Medulla oblongata (tissue), 1 donor: ENCODE measurements around the gene MALAT1.
A peak's percentile ranks its signal among the peaks of the same experiment; 100 is the strongest.
"Not testable (repeated sequence)": the region's sequence is repeated elsewhere in the genome, so short reads cannot be mapped to it uniquely, and the experiment has no call there.

Experiments
- DNase-seq: peaks from one replicate; pipeline ENCODE4 v3.0.0-alpha.2; 2015; ENCODE audit errors: extremely low spot score

The MALAT1 gene

DNA sequence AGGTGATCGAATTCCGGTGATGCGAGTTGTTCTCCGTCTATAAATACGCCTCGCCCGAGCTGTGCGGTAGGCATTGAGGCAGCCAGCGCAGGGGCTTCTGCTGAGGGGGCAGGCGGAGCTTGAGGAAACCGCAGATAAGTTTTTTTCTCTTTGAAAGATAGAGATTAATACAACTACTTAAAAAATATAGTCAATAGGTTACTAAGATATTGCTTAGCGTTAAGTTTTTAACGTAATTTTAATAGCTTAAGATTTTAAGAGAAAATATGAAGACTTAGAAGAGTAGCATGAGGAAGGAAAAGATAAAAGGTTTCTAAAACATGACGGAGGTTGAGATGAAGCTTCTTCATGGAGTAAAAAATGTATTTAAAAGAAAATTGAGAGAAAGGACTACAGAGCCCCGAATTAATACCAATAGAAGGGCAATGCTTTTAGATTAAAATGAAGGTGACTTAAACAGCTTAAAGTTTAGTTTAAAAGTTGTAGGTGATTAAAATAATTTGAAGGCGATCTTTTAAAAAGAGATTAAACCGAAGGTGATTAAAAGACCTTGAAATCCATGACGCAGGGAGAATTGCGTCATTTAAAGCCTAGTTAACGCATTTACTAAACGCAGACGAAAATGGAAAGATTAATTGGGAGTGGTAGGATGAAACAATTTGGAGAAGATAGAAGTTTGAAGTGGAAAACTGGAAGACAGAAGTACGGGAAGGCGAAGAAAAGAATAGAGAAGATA is at the start of gene MALAT1:
Gene MALAT1, plus strand, starts transcription at position 69 of the 736 bp plus-strand sequence.
- DNase-seq = peak; percentile 97

DNA sequence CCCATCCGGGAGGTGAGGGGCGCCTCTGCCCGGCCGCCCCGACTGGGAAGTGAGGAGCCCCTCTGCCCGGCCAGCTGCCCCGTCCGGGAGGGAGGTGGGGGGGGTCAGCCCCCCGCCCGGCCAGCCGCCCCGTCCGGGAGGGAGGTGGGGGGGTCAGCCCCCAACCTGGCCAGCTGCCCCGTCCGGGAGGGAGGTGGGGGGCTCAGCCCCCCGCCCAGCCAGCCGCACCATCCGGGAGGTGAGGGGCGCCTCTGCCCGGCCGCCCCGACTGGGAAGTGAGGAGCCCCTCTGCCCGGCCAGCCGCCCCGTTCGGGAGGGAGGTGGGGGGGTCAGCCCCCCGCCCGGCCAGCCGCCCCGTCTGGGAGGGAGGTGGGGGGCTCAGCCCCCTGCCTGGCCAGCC is 47.5 kb upstream of the MALAT1 start:
- DNase-seq = not testable (repeated sequence)

DNA sequence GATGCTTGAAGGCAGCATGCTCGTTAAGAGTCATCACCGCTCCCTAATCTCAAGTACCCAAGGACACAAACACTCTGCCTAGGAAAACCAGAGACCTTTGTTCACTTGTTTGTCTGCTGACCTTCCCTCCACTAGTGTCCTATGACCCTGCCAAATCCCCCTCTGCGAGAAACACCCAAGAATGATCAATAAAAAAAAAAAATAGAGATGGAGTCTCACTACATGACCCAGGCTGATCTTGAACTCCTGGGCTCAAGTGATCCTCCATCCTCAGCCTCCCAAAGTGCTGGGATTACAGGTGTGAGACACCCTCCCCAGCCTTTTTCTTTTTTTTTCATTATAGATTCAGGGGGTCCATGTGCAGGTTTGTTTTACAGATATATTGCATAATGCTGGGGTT is 46.6 kb upstream of the MALAT1 start:
- DNase-seq = not testable (repeated sequence)

DNA sequence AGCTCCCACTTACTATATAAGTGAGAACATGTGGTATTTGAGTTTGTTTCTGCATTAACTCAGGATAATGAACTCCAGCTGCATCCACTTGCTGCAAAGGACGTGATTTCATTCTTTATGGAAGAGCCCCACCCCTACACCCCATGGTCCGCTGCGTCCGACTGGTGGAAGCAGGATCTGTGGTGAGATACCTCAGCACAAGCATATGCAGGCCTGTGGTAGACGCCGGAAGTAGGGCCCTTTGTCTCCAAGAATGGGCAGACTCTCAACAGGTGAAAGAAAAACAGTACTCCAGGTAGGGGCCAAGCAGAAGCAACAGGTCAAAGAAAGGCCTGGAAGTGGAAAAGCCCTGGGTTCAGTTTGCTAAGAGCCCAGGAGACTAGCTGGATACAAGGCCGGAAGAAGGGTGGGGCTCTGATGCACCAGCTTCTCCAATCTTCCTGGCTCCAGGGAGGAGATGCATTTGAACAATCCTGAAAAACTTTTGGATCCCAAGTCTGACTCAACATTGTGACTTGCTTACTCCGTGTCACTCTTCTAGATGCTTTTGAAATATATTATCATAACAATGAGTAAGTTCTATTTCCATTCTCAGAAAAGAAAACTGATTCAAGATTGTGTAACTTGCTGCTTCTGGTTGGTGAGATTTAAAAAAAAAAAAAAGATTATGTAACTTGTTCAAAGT is 45.9 kb upstream of the MALAT1 start:
- no peak for DNase-seq

DNA sequence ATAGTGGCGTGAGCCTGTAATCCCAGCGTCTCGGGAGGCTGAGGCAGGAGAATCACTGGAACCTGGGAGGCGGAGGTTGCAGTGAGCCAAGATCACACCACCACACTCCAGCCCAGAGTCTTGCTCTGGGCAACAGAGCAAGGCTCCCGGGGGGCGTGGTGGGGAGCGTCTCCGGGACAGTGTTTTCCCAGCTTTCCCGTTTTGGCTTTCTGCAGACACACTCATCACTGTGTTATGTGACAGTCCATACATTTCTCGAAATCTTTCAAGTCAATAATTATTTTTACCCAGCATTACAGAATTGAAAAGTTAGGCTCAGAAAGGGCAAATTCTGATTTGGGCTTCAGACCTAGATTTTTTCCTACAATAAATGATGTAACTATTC is 44.5 kb upstream of the MALAT1 start:
- DNase-seq = no peak

DNA sequence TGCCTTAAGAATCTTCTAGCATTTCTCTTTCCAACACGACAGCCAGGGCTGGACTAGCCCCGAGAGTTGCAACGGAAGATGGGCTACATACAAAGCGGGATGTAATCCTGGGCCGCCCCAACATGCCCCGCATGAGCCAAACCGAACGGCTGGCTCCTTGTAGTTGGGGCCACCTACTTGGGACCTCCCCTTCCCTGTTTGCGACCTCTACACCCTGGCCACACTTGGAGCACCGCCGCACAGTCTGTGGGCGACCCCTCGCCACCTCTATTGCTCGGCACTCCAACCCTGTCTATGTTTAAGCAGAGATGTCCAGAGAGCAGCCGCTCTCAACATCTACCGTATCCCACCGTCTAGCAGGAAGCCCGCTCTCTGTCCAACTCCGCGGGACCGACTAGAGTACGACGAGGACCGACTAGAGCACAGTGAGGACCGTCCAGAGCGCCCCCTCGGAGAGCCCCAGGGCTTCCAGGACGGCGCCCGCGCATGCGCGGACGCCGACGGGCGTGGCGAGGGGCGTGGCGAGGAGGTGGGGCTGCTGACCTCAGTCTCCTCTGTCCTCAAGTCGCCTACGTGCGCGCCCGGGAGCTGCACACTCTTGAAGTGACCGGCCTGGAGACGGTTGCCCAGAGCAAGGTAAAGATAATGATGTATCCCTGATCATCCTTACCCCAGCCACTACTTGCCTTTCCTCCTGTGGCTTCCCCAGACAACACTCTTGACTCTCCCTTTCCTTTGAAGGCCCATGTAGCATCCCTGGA is 44.0 kb upstream of the MALAT1 start:
- peak; percentile 92 for DNase-seq

DNA sequence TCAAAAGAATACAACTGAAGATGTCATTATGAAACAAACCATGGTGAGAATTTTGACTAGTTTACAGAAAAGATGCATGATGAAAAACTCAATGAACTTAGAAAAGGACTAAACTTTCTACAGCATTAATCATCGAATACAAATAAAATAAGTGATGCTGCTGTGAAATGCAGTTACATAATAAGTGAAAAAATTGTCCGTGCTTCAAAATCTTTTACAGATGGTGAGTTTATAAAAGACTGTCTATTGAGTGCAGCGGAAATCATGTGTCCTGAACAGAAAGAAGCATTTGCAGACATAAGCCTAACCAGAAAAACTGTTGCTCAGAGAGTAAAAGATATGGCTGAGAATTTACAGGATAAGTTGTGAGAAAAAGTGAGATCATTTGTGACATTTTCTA is 42.4 kb upstream of the MALAT1 start:
- no peak for DNase-seq

DNA sequence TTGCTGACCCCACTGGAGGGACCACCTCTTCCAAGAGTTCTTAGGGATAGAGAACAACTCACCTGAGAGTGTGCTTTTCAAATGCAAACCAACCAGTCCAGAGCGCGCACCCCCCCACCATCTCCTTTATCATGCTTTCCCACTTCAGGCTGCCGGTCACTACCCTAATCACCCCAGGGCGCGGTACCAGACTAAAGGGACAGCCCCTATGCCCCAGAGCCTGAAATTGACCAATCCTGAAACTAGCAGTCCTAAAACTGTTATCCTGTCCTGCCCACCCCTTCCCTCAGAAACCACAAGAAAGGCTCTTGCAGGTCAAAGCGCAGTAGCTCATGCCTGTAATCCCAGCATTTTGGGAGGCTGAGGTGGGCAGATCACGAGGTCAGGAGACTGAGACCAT is 39.3 kb upstream of the MALAT1 start:
- no peak for DNase-seq

DNA sequence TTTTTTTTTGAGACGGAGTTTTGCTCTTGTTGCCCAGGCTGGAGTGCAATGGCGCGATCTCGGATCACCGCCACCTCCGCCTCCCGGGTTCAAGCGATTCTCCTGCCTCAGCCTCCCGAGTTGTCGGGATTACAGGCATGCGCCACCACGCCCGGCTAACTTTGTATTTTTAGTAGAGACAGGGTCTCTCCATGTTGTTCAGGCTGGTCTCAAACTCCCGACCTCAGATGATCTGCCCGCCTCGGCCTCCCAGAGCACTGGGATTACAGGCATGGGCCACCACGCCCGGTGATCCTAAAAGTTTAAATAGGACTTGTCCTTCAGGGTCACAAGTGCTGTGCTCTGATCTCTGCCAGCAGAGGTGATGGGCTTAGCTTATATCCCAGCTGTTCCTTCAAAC is 33.4 kb upstream of the MALAT1 start:
- not testable (repeated sequence) for DNase-seq

DNA sequence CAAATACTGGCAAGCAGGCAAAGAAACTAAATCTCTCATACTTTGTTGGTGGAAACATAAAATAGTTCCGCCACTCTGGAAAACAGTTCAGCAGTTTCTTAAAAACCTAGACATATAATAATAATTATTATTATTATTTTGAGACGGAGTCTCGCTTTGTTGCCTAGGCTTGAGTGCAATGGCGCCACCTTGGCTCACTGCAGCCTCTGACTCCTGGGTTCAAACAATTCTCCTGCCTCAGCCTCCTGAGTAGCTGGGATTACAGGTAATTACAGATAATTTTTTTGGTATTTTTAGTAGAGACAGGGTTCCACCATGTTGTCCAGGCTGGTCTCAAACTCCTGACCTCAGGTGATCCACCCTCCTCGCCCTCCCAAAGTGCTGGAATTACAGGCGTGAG is 31.5 kb upstream of the MALAT1 start:
- not testable (repeated sequence) for DNase-seq

DNA sequence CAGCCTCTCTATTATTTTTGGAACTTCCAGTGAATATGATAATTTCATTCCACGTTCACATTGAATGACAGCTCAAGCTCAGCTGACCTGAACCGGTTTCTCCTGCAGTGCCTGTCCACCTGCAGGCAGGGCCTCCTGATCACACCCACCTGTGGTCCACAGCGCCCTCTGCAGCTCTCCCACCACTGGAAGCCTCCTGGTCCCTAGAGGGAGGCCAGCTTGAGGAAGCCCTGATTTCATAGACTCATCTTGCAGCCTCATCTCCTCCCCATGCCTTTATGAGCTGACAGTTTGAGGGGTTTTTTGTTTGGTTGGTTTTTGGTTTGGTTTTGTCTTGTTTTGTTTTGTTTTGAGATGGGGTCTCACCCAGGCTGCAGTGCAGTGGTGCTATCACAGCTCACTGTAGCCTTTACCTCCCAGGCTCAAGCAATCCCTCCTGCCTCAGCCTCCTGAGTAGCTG is 29.9 kb upstream of the MALAT1 start:
- DNase-seq = peak; percentile 30

DNA sequence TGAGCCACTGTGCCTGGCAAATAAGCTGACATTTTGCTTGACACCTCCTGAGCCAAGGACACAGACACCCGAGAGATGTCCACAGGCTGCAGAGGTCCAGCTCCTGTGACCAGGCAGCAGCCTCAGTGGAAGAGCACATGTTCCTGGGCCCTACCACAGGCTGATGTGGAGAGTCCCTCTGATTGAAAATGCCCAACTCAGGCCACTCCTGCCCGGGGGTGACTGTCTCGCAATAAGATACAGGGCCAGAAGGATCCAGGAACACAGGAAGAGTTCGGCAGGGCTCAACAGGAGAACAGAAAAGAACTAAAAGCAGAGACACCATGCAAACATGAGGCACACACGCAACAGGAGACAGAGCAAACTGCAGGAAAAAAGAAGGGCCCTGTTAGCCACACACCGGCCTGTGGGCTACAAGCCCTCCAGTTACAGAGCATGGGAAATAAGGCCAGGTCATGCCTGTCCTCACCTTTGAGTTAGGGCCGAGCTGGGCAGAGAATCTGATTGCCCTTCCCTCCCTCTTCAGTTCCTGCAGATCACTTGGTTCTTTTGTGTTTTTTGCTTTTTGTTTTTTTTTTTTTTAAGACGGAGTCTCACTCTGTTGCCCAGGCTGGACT is 28.3 kb upstream of the MALAT1 start:
- DNase-seq = peak; percentile 6

DNA sequence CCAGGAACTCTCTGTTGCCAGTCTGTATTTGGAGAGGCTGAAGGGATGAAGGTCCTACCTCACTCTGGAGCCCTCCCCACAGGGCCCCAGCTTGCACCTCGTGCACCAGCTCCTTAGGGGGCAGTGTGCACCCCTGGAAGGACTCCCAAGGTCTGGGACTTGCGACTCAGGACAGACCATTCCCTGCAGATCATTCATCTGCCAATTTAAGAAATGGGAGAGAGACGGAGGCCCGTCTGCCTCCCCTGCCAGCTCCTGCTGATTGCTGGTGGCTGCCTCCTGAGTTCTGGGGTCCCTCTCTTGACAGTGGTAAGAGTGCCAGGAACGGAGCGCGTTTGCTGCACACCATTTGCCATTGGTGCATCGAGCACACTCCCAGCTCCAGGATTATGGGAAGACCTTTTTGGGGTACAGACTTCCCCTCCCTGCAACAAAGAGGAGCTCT is 27.4 kb upstream of the MALAT1 start:
- DNase-seq = peak; percentile 86

DNA sequence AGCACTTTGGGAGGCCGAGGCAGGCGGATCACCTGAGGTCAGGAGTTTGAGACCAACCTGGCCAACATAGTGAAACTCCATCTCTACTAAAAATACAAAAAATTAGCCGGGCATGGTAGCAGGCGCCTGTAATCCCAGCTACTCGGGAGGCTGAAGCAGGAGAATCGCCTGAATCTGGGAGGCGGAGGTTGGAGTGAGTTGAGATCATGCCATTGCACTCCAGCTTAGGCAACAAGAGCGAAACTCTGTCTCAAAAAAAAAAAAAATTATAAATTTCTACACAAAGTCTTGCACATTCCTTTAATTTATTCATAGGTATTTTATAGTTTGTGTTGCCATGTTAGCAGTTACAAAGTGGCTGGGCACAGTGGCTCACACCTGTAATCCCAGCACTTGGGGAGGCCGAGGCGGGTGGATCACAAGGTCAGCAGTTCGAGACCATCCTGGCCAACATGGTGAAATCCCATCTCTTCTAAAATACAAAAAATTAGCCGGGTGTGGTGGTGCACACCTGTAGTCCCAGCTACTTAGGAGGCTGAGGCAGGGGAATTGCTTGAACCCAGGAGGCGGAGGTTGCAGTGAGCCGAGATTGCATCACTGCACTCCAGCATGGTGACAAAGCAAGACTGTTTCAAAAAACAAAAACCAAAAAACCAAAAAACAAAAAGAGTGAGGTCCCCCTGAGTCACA is 26.1 kb upstream of the MALAT1 start:
- not testable (repeated sequence) for DNase-seq

DNA sequence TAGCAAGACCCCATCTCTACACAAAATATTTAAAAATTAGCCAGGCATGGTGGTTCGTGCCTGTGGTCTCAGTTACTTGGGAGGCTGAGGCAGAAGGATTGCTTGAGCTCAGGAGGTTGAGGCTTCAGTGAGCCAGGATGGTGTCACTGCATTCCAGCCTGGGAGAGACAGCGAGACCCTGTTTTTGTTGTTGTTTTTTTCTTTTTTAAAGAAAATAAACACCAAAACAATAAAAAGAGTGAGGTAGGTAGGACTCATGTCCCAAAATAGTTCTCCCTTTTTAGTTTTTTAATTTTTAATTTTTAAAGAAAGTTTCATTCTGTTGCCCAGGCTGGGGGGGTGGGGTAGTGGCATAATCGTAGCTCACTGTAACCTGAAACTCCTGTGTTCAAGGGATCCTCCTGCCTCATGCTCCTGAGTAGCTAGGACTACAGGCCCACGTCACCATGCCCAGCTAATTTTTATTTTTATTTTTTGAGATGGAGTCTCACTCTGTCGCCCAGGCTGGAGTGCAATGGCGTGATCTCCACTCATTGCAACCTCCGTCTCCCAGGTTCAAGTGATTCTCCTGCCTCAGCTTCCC is 25.5 kb upstream of the MALAT1 start:
- no peak for DNase-seq

DNA sequence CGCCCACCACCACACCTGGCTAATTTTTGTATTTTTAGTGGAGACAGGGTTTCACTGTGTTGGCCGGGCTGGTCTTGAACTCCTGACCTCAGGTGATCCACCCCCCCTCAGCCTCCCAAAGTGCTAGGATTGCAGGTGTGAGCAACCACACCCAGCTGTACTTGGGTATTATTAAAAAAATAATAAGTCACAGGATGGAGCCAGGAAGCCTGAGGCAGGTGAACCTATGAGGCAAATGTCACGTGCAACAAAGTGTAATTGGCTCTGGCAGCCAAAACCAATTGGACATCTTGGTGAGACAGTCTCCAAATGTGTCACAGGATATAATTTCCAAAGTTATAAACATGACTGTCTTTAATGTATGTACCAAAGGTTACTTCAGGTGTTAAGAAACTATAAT is 24.0 kb upstream of the MALAT1 start:
- DNase-seq = no peak

DNA sequence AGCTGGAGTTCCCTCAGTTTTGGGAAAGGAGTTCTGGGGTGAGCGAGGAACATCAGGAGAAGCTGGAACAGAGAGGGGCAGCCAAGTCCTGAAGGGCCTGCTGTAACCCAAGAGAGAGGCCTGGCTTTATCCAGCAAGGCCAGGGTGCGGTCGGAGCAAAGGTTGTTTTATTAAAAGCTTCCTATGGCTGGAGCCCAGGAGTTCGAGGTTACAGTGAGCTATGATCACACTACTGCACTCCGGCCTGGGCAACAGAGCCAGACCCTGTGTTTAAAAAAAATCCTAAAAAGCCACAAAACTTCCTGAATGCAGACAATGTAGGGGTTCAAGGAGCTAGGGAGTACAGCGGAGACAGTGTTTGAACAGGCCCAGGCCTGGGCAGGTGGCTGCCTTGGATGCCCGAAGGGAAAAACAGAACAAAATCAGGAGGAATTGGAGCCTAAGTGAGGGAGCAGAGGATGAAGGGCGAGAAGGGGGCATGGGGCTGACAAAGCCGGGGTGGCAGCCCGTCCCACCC is 22.2 kb upstream of the MALAT1 start:
- no peak for DNase-seq

DNA sequence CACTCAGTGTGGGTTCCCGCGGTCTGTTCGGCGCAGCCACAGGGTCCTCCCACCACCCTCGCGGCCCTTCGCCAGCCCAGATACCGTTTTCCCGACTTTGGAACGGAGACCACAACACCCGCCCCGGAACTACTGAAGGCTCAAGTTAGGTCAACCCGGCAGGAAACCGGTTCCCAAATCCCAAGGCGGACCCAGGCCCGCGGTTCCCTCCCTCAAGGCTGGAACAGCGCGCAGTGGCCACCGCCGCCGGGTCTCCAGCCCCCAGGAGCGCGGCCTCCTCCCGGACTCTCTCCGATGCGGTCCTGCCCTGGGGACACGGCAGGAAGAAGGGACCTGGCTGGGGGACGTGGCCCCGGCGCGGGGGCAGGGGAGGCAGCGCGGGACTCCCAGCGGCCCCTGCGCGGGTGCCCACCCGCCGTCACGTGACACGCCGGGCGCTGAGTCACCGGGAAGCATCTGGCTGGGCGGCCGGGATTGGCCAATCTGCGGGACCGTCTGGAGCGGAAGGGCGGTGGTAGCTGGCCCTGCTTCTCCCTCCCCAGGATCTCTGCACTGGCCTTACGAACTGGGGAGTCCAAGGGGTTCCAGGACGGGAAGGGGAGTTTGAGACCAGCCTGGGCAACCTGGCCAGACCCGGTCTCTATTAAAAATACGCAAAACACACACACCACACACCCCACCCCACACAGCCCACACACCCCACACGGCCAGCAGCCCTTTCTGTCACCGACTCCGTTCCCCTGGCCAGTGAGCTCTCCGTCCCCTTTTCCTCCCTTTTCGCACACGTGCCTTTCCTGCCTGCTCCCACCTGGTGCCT is 21.5 kb upstream of the MALAT1 start:
- peak; percentile 97 for DNase-seq

DNA sequence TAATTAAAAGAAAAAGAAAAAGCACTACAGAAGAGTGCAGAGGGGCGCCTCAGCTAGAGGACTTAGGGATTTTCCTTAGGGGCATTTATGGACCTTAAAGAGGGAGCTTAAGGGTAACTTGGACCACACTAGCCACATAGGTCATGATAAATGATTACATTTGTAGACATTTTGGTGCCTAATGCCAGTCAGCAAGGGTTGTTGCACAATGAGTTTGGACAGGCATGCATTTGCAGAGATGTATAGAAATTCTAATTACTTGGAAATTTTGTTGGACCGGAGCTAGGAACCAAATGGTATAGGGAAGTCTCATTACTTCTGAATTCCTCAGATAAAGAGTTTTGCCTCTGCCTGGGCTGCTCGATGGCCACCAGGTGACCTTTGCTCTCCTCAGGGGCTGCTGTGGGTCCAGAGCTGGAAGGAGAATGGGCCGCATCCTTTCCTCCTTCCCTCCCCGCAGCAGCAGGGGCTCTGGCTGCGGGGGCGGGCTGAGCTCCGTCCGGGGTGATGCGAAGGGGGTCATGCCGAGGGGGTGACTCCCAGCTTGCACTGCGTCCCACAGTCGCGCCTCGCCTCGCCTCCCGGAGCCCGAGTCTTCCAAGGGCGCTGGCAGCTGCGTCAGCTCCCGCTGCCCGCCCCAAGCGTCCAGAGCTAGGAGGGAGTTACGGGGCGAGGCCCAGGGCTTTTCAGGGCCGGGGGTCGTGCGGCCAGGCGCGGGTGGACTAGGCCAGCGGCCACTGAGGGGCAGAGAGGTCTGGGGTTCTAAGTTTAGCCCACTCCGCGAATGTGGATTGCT is 20.3 kb upstream of the MALAT1 start:
- DNase-seq = peak; percentile 53
